Measurements from ENCODE around the gene GNPNAT1. TPM values are rescaled to one million over a fixed set of nuclear protein-coding genes. Genes with fewer than 3 reads are reported as not detected.

GNPNAT1 gene
- 23.6 and 26.6 TPM in 2 replicates for total RNA-seq

DNA sequence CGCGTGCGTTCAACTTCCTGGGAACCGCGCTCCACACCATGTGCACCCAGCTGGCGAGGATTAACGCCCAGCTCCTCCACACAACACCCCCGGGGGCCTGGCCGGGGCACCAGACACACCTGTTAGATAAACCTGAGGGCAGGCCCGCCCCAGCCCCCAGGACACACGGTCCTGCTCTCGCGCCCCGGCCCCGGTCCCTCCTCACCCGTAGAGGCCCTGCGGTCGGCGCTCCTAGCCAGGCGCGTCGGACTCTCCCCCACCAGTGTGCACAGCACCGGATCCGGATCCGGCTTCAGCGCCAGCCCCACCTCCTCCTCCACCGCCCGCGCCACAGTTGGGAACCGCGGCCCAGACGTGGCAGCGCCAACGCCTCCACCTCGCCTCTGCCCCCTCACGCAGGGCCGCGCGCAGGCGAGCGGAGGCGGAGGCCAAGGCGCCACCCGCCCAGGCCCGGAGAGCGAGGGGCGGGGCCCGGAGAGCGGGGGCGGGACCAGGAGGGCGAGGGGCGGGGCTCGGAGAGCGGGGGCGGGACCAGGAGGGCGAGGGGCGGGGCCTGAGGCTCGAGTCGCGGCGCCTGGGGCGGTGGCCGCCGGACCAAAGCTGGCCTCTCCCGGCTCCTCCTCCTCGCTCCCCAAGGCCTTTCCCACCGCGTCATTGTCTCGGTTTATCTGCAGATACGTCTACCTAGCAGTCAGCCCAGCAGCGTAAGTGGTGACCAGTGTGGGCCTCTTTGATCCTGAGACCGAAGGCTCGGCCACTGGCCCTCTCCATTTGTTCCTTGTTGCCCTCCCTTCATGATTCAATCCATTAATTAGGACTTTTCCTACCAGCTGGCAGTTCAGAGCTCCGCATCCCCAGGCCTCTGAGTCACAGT is at the start of gene GNPNAT1:
Gene GNPNAT1 (minus strand): TSS at position 385 of the 874 bp plus-strand sequence. CDS start 6,957 bp downstream, outside the sequence.

DNA sequence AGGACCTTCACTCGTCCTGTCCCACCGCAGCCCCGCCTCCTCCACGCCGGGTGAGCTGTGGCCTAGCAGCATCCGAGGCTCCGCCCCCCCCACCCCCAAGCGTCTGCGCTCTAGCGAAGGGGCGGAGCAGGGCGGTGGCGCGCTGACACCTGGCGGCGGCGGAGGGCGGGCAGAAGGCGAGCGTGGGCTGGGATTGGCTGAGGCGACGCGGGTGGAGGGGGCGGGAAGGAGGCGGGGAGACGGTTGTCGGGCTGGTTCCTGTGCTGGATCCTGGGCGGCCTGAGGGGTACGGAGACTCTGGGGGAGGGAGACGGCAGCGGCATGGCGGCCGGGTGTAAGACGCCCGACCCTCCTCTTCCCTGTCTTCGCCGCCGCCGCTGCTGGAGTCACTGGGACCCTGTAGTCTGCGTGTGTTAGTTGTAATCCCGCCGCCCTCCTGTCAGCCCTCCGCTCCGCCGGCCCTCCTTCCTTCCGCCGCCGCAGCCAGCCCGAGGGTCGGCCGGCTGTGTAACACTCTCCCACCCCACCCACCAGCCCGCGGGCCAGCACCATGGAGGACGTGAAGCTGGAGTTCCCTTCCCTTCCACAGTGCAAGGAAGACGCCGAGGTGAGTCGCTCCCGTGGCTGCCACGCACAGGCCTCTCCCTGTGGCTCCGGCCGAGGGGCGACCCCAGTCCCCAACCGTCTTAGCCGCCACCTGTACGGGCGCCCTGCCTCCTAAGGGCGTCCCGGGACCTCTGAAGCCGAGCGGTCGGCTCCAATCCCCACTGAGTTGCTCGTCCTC is 61.3 kb downstream of the GNPNAT1 start, which contains the start of gene STYX:
Gene STYX (plus strand): TSS at position 242 of the 784 bp plus-strand sequence. CDS start 309 bp downstream, at position 551.

Small RNA genes lying within 50 kb of the gene (small RNA-seq; reads per million reads assigned to genes)
- gene AL139317.2: not detected

Other genes starting within 250 kb of the GNPNAT1 start
- gene TXNDC16, start 239.1 kb downstream of the GNPNAT1 start, total RNA-seq: 3.6 and 5.5 TPM in 2 replicates
- gene GPR137C, start 238.8 kb downstream of the GNPNAT1 start, total RNA-seq: 0.12 and 0.49 TPM in 2 replicates
- gene ERO1A, start 96.0 kb downstream of the GNPNAT1 start, total RNA-seq: 51.5 and 59.9 TPM in 2 replicates
- 56.6 and 63.1 TPM in 2 replicates for gene PSMC6, start 84.4 kb downstream of the GNPNAT1 start, total RNA-seq
- 25.0 and 25.1 TPM in 2 replicates for gene STYX, start 61.4 kb downstream of the GNPNAT1 start, total RNA-seq
- 178 and 206 TPM in 2 replicates for gene FERMT2, start 159.4 kb upstream of the GNPNAT1 start, total RNA-seq